ENCODE results near the gene POMC. TPM values are rescaled to one million over a fixed set of nuclear protein-coding genes. Genes with fewer than 3 reads are reported as not detected.
"Not testable (repeated sequence)": the region's sequence is repeated elsewhere in the genome, so short reads cannot be mapped to it uniquely, and the experiment has no call there.

Gene POMC
- total and polyA plus RNA-seq, 2 donors (not counting 1 experiment from before 2014, with no cell fraction given) = 3.4 to 16.7 TPM

GRCh38 chr2:25155401-25155800, 13.0 kb downstream of the POMC start:
- CTCF ChIA-PET = interaction anchor here (1.5 kb wide), 1 partner anchor 10 kb away, joined by 5 read pairs; no protein-coding TSS in a partner anchor
- H2AFZ ChIP-seq (ENCODE audit: insufficient read depth, low read depth, low read length, poor library complexity, severe bottlenecking) = no peak overlapping the region
- H3K79me2 ChIP-seq (ENCODE audit: control insufficient read depth, insufficient read depth, low read length) = peaks cover 2% of the 10 kb centered on the region
- H3K4me1 ChIP-seq (ENCODE audit: control insufficient read depth in 2 of 2, insufficient read depth in 2 of 2, low read length in 2 of 2) = peaks cover 0 to 7% of the 10 kb centered on the region in 2 donors
- H3K27me3 ChIP-seq (replicated peaks in 1 of 4; ENCODE audit: control extremely low read depth in 1 of 4, control insufficient read depth in 3 of 4, insufficient read depth in 4 of 4, low read length in 3 of 4) = no peaks in the 10 kb centered on the region
- POLR2A ChIA-PET = no interaction called here
- no peak overlapping the region for H3K4me3 ChIP-seq (ENCODE audit: control extremely low read depth in 1 of 5, extremely low read depth in 1 of 5, insufficient read depth in 1 of 5, low read depth in 2 of 5, low read length in 4 of 5)
- Mint-ChIP-seq H3K4me3 (no peak overlapping the region), H3K9me3 (ENCODE audit: insufficient read depth) (no peaks in the 10 kb centered on the region), H3K27me3 (no peaks in the 10 kb centered on the region), H3K27ac (no peak overlapping the region), H3K4me1 (peaks cover 10% of the 10 kb centered on the region)
- WGBS (ENCODE audit: insufficient coverage) = 84% methylated on average over 7 of the region's 10 CpGs
- no peak overlapping the region for H3K9ac ChIP-seq (ENCODE audit: low read length)
- intact Hi-C loops (cut with micrococcal nuclease) = no loop called here
- no peak overlapping the region for H3K27ac ChIP-seq (ENCODE audit: low read length in 2 of 2)
- H3K4me2 ChIP-seq (replicated peaks; ENCODE audit: low read depth, low read length, poor library complexity, severe bottlenecking) = no peak overlapping the region
- no peak for ATAC-seq (ENCODE audit: low read depth)
- no peaks in the 10 kb centered on the region for H3K9me3 ChIP-seq (ENCODE audit: control extremely low read depth in 1 of 3, control insufficient read depth in 2 of 3, insufficient read depth in 1 of 3, low read length in 2 of 3)
- no peaks in the 10 kb centered on the region for H3K36me3 ChIP-seq (replicated peaks in 1 of 2; ENCODE audit: control extremely low read depth in 1 of 2, control insufficient read depth in 1 of 2, extremely low read depth in 1 of 2, insufficient read depth in 2 of 2, low read length in 1 of 2)
- DNase-seq = no peak
- H4K20me1 ChIP-seq (ENCODE audit: control insufficient read depth, insufficient read depth, low read length, poor library complexity, severe bottlenecking) = no peaks in the 10 kb centered on the region
- no peak for TF ChIP-seq EZH2 (IDR thresholded peaks at IDR 0.05; ENCODE audit: borderline replicate concordance, insufficient read depth, low read depth, low read length, poor library complexity, severe bottlenecking)
- no peak for TF ChIP-seq CTCF (IDR thresholded peaks at IDR 0.05)

- peaks cover 0 to 2% (median 0%) of the 10 kb centered on the region in 4 experiments for H3K27me3 ChIP-seq (replicated peaks in 1 of 4; ENCODE audit: control extremely low read depth in 1 of 4, control insufficient read depth in 3 of 4, insufficient read depth in 4 of 4, low read length in 3 of 4)
- no peaks in the 10 kb centered on the region for H3K9me3 ChIP-seq (ENCODE audit: control extremely low read depth in 1 of 3, control insufficient read depth in 2 of 3, insufficient read depth in 1 of 3, low read length in 2 of 3)
- no peaks in the 10 kb centered on the region for H3K36me3 ChIP-seq (replicated peaks in 1 of 2; ENCODE audit: control extremely low read depth in 1 of 2, control insufficient read depth in 1 of 2, extremely low read depth in 1 of 2, insufficient read depth in 2 of 2, low read length in 1 of 2)
- DNase-seq (no peak), ATAC-seq (ENCODE audit: low read depth) (no peak)
- H3K9ac ChIP-seq (ENCODE audit: low read length) = no peak overlapping the region
- Mint-ChIP-seq H3K9me3 (ENCODE audit: insufficient read depth) (no peaks in the 10 kb centered on the region), H3K4me3 (no peak overlapping the region), H3K27ac (no peak overlapping the region), H3K4me1 (no peaks in the 10 kb centered on the region), H3K27me3 (no peaks in the 10 kb centered on the region)
- 91% methylated on average over 12 of the region's 12 CpGs for WGBS (ENCODE audit: insufficient coverage)
- ChIA-PET CTCF (interaction anchor here (0.6 to 1.3 kb wide), 2 partner anchors 14 to 406 kb away, joined by 3 to 5 read pairs; no protein-coding TSS in a partner anchor), POLR2A (no interaction called here)
- H3K4me1 ChIP-seq (ENCODE audit: control insufficient read depth in 2 of 2, insufficient read depth in 2 of 2, low read length in 2 of 2) = no peaks in the 10 kb centered on the region
- TF ChIP-seq EZH2 (IDR thresholded peaks at IDR 0.05; ENCODE audit: borderline replicate concordance, insufficient read depth, low read depth, low read length, poor library complexity, severe bottlenecking) = no peak
- TF ChIP-seq CTCF (IDR thresholded peaks at IDR 0.05) = no peak
- intact Hi-C loops (cut with micrococcal nuclease) = no loop called here
- no peaks in the 10 kb centered on the region for H3K79me2 ChIP-seq (ENCODE audit: control insufficient read depth, insufficient read depth, low read length)
- H3K4me2 ChIP-seq (replicated peaks; ENCODE audit: low read depth, low read length, poor library complexity, severe bottlenecking) = no peak overlapping the region
- no peak overlapping the region for H3K4me3 ChIP-seq (ENCODE audit: control extremely low read depth in 1 of 5, extremely low read depth in 1 of 5, insufficient read depth in 1 of 5, low read depth in 2 of 5, low read length in 4 of 5)
- no peaks in the 10 kb centered on the region for H4K20me1 ChIP-seq (ENCODE audit: control insufficient read depth, insufficient read depth, low read length, poor library complexity, severe bottlenecking)
- no peak overlapping the region for H2AFZ ChIP-seq (ENCODE audit: insufficient read depth, low read depth, low read length, poor library complexity, severe bottlenecking)
- H3K27ac ChIP-seq (ENCODE audit: low read length in 2 of 2) = no peak overlapping the region
Observed at GRCh38 chr2:25151718-25152117, 16.7 kb downstream of the POMC start.

- H3K9me3 ChIP-seq (ENCODE audit: control extremely low read depth in 1 of 3, control insufficient read depth in 2 of 3, insufficient read depth in 1 of 3, low read length in 2 of 3); CTCF ChIA-PET; POLR2A ChIA-PET: not testable (repeated sequence)
Observed at GRCh38 chr2:25150993-25151392, 17.4 kb downstream of the POMC start.

More at GRCh38 chr2:25150993-25151392, 17.4 kb downstream of the POMC start:
- H3K36me3 ChIP-seq (replicated peaks in 1 of 2; ENCODE audit: control extremely low read depth in 1 of 2, control insufficient read depth in 1 of 2, extremely low read depth in 1 of 2, insufficient read depth in 2 of 2, low read length in 1 of 2); H3K27ac ChIP-seq (ENCODE audit: low read length in 2 of 2); DNase-seq; H3K27ac Mint-ChIP-seq; H2AFZ ChIP-seq (ENCODE audit: insufficient read depth, low read depth, low read length, poor library complexity, severe bottlenecking); H3K4me1 ChIP-seq (ENCODE audit: control insufficient read depth in 2 of 2, insufficient read depth in 2 of 2, low read length in 2 of 2); H3K4me1 Mint-ChIP-seq; H3K4me3 Mint-ChIP-seq; H3K9ac ChIP-seq (ENCODE audit: low read length); H3K4me3 ChIP-seq (ENCODE audit: control extremely low read depth in 1 of 5, extremely low read depth in 1 of 5, insufficient read depth in 1 of 5, low read depth in 2 of 5, low read length in 4 of 5); H3K9me3 Mint-ChIP-seq (ENCODE audit: insufficient read depth); H3K4me2 ChIP-seq (replicated peaks; ENCODE audit: low read depth, low read length, poor library complexity, severe bottlenecking); H3K79me2 ChIP-seq (ENCODE audit: control insufficient read depth, insufficient read depth, low read length); intact Hi-C loops (cut with micrococcal nuclease); H3K27me3 Mint-ChIP-seq; H3K27me3 ChIP-seq (replicated peaks in 1 of 4; ENCODE audit: control extremely low read depth in 1 of 4, control insufficient read depth in 3 of 4, insufficient read depth in 4 of 4, low read length in 3 of 4); ATAC-seq (ENCODE audit: low read depth); H4K20me1 ChIP-seq (ENCODE audit: control insufficient read depth, insufficient read depth, low read length, poor library complexity, severe bottlenecking): not testable (repeated sequence)
- WGBS (ENCODE audit: insufficient coverage) = no CpG with 5 or more reads among the region's 5 CpGs
